Esophagus muscularis mucosa (tissue), 4 donors: ENCODE results near the gene MIPOL1.

Experiments
- EP300 ChIP-seq: sonication (generic); formaldehyde crosslinking; IDR thresholded peaks from one replicate; pipeline ENCODE4 v1.6.1; 2017; ENCODE audit warnings: antibody characterized with exemption
- POLR2A ChIP-seq: fragments of 450-650 bp; IDR thresholded peaks from one replicate; pipeline ENCODE4 v1.6.1; 2017; ENCODE audit warnings: antibody characterized with exemption, moderate library complexity, mild to moderate bottlenecking, low read depth
- POLR2AphosphoS5 ChIP-seq, 2 donors: sonication (generic); formaldehyde crosslinking; IDR thresholded peaks; one replicate each; pipeline ENCODE4 v1.6.1; 2017; ENCODE audit warnings: antibody characterized with exemption in 2 of 2
- TF ChIP-seq, protein P1 (sequence below), 3 experiments: fragments of 200-600 bp in 2 of 3; fragments of 450-650 bp in 1 of 3; sonication (generic) in 2 of 3; IDR thresholded peaks; one replicate each; pipeline ENCODE4 v1.5.1; 2017 to 2019; ENCODE audit warnings: antibody characterized with exemption in 3 of 3, mild to moderate bottlenecking in 2 of 3, moderate library complexity in 1 of 3

DNA sequence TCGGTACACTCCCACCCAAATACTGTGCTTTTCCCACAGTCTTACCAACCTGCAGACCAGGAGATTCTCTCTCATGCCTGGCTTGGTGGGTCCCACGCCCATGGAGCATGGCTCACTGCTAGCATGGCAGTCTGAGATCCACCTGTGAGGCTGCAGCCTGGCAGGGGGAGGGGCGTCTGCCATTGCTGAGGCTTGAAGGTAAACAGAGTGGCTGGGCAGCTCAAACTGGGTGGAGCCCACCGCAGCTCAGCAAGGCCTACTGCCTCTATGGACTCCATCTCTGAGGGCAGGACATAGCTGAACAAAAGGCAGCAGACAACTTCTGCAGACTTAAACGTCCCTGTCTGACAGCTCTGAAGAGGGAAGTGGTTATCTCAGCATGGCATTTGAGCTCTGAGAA, 304.1 kb downstream of the MIPOL1 start:
- TF ChIP-seq POLR2A (no peak), POLR2AphosphoS5 (IDR thresholded peaks at IDR 0.05) (no peak), EP300 (no peak)
- TF ChIP-seq, protein P1, sequence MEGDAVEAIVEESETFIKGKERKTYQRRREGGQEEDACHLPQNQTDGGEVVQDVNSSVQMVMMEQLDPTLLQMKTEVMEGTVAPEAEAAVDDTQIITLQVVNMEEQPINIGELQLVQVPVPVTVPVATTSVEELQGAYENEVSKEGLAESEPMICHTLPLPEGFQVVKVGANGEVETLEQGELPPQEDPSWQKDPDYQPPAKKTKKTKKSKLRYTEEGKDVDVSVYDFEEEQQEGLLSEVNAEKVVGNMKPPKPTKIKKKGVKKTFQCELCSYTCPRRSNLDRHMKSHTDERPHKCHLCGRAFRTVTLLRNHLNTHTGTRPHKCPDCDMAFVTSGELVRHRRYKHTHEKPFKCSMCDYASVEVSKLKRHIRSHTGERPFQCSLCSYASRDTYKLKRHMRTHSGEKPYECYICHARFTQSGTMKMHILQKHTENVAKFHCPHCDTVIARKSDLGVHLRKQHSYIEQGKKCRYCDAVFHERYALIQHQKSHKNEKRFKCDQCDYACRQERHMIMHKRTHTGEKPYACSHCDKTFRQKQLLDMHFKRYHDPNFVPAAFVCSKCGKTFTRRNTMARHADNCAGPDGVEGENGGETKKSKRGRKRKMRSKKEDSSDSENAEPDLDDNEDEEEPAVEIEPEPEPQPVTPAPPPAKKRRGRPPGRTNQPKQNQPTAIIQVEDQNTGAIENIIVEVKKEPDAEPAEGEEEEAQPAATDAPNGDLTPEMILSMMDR (IDR thresholded peaks at IDR 0.05), result no peak
